HG03196 (cell line): ENCODE data around the gene PNCK.

ENCODE experiments used
- ATAC-seq: cut with Tn5 transposase; IDR thresholded peaks from one replicate; pipeline ENCODE4 v1.9.1; 2021; ENCODE audit not compliant: unreplicated experiment

Gene PNCK

GRCh38 chrX:153642655-153643430 is 30.8 kb downstream of the PNCK start:
- no peak for ATAC-seq

DNA sequence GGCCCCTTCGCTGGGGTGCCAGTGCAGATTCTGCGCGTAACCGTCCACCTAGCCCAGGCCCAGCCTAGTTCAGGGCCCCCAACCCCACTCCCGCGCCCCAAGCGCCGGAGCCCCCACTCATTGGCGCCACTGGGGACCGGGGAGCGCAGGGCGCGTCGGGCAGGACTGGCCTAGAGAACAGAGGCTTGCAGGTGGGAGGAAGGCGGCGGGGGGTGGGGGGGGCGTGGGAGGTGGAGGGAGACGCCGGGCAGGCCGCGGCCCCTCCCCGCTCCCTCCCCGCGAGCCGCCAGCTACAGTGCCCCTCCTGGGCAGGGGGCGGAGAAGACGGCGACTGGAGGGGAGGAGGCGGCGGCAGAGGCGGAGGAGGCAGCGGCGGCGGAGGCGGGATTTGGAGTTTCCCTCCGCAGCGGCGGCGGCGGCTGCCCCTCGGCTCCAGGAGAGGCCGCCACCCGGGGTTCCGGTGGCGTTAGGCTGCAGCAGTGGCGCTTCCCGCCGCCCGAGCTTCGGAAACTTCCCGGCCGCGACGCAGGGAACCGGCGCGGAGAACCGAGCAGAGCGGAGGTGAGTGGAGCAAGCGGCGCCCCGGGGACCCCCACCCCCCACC is 31.5 kb downstream of the PNCK start:
- ATAC-seq, result no peak

GRCh38 chrX:153641627-153642026 is 32.0 kb downstream of the PNCK start:
- ATAC-seq, result no peak

GRCh38 chrX:153640736-153641575 is 32.7 kb downstream of the PNCK start:
- ATAC-seq, result no peak

GRCh38 chrX:153640045-153640686 is 33.4 kb downstream of the PNCK start:
- ATAC-seq, result no peak

DNA sequence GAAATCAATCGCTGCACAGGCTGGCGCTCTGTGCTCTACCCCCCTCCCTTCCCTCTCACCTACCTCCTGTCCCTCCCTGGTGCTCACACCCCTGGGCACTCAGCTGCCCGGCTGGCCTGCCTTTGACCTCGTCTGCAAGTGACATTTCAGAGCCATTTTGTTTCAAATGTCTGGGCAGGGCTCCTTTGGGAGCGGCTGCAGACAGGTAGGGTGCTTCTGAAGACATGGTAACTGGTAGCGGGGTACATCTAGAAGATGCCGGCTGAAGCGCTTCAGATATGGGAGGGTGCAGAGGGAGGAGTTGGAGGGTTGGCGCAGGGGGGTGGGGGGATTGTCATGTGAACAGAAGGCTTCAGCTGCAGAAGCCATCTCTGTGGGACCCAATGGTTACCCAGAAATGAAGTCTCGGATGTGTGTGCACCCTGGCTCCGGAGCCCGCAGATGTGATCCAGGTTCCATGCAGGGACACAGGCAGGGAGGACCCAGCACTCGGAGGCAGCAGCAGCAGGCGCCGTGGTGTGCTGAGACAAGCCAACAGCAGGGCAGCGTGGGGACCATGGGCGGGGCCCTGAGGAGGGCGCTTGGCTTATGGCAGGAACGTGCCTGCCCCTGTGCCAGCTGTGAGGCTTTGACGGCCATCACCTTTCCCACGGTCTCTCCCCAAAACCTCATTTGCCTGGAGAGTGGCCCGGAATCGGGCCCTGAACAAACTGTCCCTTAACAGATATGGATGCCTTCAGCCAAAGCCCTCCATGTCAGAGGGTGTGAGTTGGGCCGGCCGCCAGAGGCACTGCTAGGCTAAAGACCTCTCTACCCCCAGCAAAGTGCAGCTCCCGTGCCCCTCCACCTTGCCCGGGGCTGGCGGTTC is 34.2 kb downstream of the PNCK start:
- ATAC-seq, result no peak

DNA sequence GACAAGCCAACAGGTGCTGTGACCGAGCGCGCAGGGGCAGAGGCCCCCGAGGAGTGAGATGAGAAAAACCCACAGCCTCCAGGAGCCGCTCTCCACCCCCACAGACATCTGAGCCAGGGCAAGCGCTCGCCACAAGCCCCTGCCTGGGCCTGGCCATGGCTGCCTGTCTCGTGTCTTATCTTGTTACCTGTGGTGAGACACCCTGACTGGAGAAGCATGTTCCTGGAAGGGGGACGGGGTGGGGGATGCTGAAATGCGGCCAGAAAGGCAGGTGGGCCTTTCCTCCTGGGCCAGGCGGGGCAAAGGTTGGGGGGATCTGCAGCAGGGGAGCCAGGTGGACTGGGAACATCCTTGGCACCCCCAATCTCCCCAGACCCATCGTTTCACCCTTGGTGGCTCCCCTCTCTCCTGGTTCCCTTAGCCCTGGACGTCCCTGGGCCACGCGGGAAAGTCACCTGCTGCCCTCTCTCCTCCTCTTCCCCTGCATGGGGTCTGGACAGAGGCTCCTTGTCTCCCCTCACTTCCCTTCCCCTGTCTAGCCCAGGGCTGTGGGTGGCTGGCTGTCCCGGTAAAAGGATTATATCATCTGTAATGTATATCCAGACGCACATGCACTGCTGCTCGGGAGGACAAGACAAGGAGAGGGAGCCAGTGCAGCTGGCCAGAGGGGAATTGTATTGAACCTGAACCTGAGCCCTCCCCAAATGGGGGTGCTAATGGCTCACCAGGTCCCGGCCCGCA is 35.0 kb downstream of the PNCK start:
- ATAC-seq, result no peak

GRCh38 chrX:153638041-153638371 is 35.6 kb downstream of the PNCK start:
- no peak for ATAC-seq

DNA sequence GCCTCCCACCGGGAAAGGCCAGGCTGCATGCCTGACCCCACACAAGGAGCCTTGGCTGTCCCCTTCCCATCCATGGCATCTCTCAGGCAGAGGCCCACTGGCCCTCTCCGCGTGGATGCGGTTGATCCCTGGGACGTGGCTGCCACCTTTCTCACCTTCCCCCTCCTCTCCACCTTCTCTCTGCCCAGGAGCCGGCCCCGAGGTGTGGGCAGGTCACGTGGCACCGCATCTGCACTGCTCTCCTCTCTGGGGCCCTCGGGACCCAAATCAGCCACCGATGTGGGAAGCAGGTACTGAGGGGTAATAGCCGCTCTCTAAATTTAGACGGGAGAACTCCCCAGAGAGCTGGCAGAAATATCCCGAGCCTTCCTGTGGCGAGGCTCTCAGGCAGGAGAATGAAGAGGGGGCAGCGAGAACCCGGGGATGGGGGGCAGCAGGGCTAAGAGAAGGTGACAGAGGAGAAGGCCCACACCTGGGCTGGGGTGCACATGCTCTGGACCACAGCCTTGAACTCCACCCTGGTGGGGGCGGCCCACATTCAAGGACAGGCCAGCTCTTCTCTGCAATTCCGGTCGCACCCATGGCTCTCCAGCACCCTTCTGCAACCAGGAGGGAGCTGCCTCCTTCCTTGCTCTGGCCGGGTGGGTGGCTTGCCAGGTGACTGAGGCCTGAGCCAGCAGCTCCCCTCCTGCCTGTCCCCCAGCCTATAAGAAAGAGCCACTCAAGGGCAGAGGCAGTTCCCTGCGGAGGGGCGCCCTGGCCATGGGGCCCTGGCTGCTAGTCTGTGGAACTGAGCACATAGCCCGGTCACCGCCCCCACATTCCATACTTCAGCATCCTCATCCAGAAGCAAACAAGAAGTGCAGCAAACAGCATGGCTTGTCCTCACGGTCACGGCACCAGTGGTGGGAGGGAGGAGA is 36.2 kb downstream of the PNCK start:
- ATAC-seq, result no peak

- ATAC-seq, result no peak
Measured at GRCh38 chrX:153636716-153637115, 36.9 kb downstream of the PNCK start.

- no peak for ATAC-seq
Measured at GRCh38 chrX:153635788-153636668, 37.6 kb downstream of the PNCK start.

GRCh38 chrX:153635388-153635787 is 38.2 kb downstream of the PNCK start:
- no peak for ATAC-seq

- ATAC-seq, result no peak
Measured at GRCh38 chrX:153634832-153635231, 38.8 kb downstream of the PNCK start.

GRCh38 chrX:153634236-153634635 is 39.4 kb downstream of the PNCK start:
- ATAC-seq, result no peak

DNA sequence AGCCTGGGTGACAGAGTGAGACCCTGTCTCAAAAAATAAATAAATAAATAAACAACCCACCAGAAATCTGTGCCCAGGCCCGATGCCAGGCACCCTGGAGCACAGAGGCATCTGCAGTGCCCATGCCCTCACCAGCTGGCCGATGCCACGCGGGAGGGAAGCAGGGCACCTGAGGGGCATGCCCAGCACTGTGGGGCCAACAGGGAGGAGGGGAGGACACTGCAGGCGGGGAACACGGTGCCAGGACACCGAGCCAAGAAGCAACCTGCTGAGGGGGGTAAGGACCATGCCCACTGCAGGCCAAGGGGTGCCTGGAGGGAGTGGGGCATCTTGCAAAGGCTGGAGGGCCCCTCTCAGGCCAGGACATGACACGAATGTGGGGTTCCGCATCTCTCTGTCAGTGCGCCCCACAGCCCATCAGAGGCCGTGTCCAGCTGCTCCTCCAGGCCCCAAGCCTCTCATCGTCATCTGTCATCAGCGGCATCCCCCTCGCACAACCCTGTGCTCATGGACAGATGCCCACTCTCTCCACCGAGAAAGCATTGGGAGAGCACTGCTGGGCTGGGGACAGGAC is 39.9 kb downstream of the PNCK start:
- ATAC-seq, result no peak

GRCh38 chrX:153633048-153633447 is 40.6 kb downstream of the PNCK start:
- no peak for ATAC-seq

- ATAC-seq, result no peak
Measured at GRCh38 chrX:153632595-153632946, 41.0 kb downstream of the PNCK start.
